ENCODE results near the gene IRS4. TPM values are rescaled to one million over a fixed set of nuclear protein-coding genes. Genes with fewer than 3 reads are reported as not detected.

The IRS4 gene
- 1 to 10 TPM in 3 of 5 donors, under 1 TPM in 2; 0.78 to 1.4 (median 1.1) TPM for polyA plus RNA-seq (ENCODE audit: insufficient read depth in 1 of 5, insufficient read length in 5 of 5, low replicate concordance in 1 of 5)
- long read RNA-seq, donor 1, partial matches to known transcripts, result 0 of 1 reads
- long read RNA-seq, donor 1, other reads (novel, unspliced or antisense), result 0 of 1 reads
- long read RNA-seq, donor 2, partial matches to known transcripts, result 0 of 1 reads
- long read RNA-seq, donor 2, other reads (novel, unspliced or antisense), result 0 of 1 reads
- long read RNA-seq, donor 3, partial matches to known transcripts, result 0 of 2 reads
- long read RNA-seq, donor 3, other reads (novel, unspliced or antisense), result 0 of 2 reads
- long read RNA-seq, donor 4, partial matches to known transcripts, result 10 of 10 reads
- long read RNA-seq, donor 4, other reads (novel, unspliced or antisense), result 0 of 10 reads
- long read RNA-seq, donor 5, partial matches to known transcripts, result 0 of 1 reads
- long read RNA-seq, donor 5, other reads (novel, unspliced or antisense), result 0 of 1 reads
- long read RNA-seq, donor 6, partial matches to known transcripts, result 0 of 1 reads
- long read RNA-seq, donor 6, other reads (novel, unspliced or antisense), result 0 of 1 reads
- long read RNA-seq, donor 7, partial matches to known transcripts, result 0 of 1 reads
- long read RNA-seq, donor 7, other reads (novel, unspliced or antisense), result 0 of 1 reads
- long read RNA-seq, donor 8, result 0 reads

- DNase-seq, result peak; percentile 42 to 52
These were observed at the start of gene IRS4 for GRCh38 chrX:108736509-108737479. TSS of gene IRS4 (minus strand) at chrX:108736563.

GRCh38 chrX:108772549-108772948 is 36.2 kb upstream of the IRS4 start:
- DNase-seq, result no peak

- DNase-seq, result no peak
These were observed 27.2 kb upstream of the IRS4 start for GRCh38 chrX:108763559-108763958.

DNA sequence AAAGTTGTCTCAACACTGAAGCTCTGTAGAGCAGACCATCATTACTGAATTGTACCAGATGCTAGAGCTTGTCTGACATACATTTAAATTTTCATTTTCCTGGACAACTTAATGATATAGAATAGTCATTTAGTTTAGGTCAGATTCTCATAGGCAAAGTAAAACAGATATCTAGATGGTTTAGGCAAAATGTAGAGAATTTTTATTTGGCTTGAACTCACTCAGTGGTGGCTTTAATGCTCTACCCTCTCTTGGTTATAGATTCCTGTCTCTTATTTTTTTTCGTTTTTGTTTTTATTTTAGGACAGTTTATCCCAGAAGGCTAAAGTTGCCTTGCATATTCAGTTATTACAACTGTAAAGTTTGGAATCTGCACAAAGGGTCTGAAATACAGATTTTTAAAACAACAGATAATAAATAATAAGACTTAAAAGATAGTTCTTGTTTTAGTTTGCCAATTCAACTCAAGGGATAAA is 4.0 kb upstream of the IRS4 start:
- DNase-seq, result no peak

GRCh38 chrX:108737754-108738153 is 1.4 kb upstream of the IRS4 start:
- no peak for DNase-seq

GRCh38 chrX:108735679-108736508 is 469 bp downstream of the IRS4 start:
- DNase-seq, result no peak

GRCh38 chrX:108735091-108735678 is 1.2 kb downstream of the IRS4 start:
- no peak for DNase-seq

DNA sequence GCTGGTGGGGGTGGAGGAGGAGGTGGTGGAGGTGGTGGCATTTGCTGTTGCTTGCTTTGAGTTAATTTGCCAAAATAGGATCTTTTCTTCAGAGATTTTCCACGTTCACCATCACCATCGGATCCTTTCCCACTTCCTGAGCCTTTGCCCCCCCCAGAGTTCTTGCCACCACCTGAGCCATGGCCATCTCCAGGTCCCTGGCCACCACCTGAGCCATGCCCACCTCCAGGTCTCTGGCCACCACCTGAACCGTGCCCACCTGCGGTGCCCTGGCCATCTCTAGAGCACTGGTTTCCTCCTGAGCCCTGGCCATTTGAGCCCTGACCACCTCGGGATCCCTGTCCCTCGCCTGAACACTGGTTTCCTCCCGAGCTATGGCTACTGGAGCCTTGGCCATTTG is 1.9 kb downstream of the IRS4 start:
- no peak for DNase-seq

DNA sequence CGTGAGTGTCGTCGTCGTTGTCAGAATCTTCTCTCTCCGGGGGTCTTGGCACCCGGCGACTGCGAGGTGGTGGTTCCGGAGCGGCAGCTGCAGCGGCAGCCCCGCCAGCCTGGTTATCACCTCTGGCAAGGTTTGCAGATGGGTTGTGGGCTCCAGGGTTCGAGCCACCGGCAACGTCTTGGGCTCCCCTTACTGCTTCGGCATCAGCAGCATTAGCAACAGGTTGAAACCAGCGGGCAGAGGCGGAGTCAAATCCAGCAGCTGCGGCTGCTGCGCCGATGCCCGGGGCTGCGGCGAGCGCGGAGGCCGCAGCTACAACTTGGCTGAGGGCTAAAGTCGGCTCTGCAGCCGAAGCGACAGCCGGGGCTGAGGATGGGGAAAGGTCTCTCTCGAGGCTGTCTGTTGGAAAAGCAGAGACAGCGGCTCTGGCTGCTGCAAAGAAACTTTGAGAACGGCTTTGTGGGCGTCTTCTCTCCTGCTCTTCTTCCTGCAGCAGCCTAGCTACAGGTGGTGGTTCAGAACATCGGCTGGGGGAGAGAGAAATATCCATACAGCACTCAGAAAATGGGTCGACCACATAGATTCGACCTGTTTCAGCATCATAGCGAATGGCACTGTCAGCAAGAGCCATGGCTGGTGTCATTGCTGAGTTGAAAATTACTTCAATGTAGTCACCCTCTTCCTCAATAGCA is 3.6 kb downstream of the IRS4 start:
- no peak for DNase-seq

DNA sequence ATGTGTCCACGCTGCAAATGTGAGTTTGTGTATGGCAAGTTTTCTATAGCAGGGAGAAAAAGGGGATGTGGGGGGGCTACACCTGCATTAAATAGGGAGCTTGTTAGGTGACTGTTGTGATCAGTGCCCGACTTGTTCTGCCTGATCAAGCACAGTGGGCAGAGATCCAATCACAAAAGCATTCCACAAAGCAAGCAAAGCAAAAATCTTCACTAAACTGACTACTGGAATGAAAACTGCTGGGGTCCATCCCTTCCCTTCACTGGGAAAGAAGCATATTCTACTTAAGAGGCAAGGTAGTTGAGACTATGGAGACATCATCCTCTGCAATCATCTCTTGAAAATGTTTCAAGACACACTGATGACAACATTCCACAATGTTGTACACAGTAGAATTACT is 5.2 kb downstream of the IRS4 start:
- DNase-seq, result no peak

DNA sequence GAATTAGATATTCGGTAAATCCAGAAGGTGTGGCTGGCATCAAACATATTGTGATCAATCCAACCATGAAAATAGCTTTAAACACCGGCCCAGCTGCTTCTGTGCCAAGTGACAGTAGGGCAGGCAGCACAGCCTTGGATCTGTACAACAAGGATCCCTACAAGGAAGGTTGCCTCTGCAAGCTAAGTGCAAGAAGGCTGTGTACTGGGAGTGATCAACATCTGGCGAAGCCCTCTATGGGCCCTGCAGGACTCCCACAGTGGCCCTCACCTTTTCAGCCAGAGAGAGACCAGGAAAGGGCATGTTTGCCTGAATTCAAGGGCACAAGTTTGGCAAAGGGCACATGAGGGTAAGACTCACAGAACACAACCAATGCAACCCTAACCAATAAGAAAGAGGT is 9.6 kb downstream of the IRS4 start:
- no peak for DNase-seq

DNA sequence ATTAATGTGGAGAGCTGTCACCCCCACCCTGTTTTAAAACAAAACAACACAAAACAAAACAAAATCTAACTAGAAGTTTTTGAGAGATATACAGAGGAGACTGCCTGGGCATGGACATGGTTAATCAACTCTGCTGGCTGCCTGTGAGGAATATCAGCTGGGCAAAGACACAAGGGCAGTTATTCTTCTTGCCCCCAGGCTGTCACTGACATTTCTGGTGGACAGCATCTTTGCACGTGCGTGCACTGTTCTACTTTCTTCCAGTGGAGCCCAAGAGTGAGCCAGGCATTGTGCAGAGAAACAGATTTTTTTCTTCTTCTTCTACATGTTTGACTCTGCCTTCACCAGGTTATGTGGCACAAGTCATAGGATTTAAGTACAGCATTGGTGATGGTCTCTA is 13.8 kb downstream of the IRS4 start:
- no peak for DNase-seq

GRCh38 chrX:108712886-108713285 is 23.5 kb downstream of the IRS4 start:
- no peak for DNase-seq

GRCh38 chrX:108704839-108705238 is 31.5 kb downstream of the IRS4 start:
- DNase-seq, result no peak

DNA sequence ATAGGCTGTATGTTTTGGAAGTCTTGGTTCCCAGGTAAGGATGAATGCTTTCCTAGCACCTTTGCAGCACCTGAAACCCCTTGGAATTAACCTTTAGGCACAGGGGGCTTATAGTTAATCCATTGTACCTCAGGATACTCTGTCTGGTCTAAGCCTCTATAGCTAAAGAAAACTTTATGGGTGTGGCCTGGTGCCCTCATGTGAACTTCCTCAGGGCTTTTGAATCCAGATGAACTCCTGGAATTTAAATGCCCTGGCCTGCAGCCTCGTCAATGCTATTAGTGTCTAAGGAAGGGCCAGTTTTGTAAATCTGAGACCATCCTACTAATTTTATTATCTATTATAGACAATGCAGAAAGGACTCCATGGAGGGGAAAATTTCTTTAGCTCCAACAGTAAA is 33.8 kb downstream of the IRS4 start:
- no peak for DNase-seq

DNA sequence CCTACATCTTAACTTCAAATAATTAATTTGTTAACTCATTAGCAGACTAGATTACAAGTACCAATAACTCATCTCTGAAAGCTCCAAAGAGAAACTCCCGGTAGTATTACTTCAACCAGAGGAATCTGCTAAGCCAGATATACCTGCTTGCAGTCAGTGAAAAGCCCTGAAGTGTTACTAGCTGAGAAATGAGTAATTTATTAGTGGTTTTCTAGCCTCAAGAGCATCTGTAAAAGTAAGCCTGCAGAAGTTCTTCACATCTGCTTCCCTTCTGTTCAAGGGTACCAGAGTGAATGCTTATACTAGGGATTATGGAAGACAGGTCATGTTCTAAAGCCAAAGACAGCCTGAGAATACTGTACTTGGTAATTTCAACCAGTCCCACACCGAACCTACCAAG is 34.7 kb downstream of the IRS4 start:
- DNase-seq, result no peak

- DNase-seq, result peak in 1 of 2 donors; percentile 12
These were observed 37.0 kb downstream of the IRS4 start for GRCh38 chrX:108699368-108699767.

DNA sequence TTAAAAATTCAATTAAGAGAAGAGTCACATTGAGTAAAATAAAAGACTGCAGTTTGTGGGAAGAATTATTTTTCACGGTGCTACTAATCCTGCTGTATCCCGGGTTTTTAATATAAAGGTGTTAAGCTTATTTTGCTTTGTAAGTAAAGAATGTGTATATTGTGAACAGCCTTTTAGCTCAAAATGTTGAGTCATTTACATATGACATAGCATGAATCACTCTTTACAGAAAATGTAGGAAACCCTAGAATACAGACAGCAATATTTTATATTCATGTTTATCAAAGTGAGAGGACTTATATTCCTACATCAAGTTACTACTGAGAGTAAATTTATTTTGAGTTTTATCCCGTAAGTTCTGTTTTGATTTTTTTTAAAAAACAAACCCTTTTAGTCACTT is 39.7 kb downstream of the IRS4 start:
- DNase-seq, result no peak
